Fibroblast of skin of right biceps (primary cell): Measurements from ENCODE around the gene AGBL3.
"Not testable (repeated sequence)": the region's sequence is repeated elsewhere in the genome, so short reads cannot be mapped to it uniquely, and the experiment has no call there.

Experiments
- DNase-seq: peaks from one replicate; pipeline ENCODE4 v3.0.0-alpha.2; 2013

Gene AGBL3

DNA sequence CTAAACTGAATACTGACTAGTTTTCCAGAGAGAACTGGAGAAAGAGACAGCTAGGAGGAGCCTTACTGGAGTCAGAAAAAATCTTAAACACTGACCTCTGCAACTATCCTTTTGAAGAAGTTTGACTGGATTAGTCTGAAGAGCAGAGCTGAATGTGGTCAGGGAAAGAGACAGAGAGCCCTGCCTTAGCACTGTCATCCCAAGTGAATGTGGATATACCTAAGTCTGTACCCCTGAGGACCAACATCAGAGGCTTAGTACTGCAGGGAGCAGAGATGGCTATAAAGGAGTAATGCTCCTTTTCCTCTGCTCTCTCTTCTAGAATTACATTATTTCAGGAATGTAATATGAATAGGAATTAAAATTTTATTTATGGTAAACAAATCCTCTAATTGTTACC is 91.7 kb downstream of the AGBL3 start:
- no peak for DNase-seq

- DNase-seq = no peak
Observed at GRCh38 chr7:135079068-135079467, 92.8 kb downstream of the AGBL3 start.

- DNase-seq = no peak
Observed at GRCh38 chr7:135083005-135083404, 96.7 kb downstream of the AGBL3 start.

DNA sequence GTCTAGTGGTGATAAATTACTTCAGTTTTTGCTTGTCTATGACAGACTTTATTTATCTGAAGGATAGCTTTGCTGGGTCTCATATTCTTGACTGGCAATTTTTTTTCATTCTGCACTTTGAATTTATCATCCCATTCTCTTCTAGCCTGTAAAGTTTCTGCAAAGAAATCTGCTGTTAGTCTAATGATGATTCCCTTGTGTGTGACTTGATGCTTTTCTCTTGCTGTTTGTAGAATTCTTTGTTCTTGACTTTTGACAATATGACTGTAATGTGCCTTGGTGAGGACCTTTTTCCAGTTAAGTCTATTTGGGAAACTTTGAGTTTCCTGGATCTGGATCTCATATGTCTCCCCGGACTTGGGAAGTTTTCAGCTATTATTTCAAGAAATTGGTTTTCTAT is 102.3 kb downstream of the AGBL3 start:
- DNase-seq = no peak

DNA sequence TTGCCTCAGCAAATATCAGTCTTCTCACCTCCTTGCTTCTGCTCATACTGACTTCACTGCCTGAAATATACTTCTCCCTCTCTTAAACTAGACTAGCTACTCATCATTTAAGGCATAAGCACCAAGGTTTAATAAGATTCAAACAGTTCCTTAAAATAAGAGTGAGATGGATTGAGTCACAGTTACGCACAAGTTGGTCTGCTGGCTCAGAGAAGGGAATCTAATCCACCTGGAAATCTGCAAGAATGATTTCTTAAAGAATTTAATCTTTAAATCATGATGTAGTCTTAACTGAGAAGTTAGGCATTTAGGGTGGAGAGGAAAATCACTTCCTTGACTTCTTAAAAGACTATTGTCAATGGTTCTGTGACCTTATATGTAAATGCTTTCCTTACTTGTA is 105.4 kb downstream of the AGBL3 start:
- no peak for DNase-seq

- no peak for DNase-seq
Observed at GRCh38 chr7:135094472-135095237, 108.3 kb downstream of the AGBL3 start.

DNA sequence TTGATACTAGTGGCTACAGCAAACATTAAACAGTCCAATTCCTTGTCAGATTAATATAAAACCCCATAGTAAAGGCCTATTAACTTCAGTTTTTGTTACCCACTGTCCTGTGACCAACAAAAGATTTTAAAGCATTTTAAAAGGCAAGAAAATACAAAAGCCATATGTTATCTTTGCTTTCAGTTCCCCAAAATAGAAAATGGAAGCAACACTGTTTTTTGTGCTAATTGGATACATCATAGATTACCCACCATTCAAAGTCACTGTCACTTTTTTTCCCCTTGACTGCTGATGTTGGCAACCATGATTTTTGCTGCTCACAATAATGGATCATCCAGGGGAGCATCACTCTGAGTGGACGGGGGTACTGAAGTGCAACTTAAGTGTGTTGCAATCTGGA is 109.1 kb downstream of the AGBL3 start:
- DNase-seq = no peak

- no peak for DNase-seq
Observed at GRCh38 chr7:135098391-135098790, 112.1 kb downstream of the AGBL3 start.

DNA sequence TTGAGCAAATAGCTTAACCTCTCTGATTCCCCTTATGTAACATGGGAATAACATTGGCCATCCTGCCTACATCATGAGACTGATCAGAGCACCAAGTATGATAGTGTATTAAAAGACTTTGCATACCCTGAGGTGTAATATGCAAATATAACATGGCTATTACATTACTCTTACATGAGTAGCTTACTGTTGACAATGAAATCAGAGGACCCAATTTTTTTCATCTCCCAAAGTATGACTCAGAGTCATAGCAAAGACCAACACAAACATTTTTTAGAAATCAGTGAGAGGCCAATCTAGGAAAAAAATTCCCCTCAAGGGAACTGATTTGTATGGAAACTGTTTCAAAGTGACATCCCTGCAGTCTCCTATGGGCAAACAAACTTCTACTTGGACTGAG is 114.5 kb downstream of the AGBL3 start:
- peak; percentile 19 for DNase-seq

- DNase-seq = no peak
Observed at GRCh38 chr7:135102372-135102771, 116.1 kb downstream of the AGBL3 start.

DNA sequence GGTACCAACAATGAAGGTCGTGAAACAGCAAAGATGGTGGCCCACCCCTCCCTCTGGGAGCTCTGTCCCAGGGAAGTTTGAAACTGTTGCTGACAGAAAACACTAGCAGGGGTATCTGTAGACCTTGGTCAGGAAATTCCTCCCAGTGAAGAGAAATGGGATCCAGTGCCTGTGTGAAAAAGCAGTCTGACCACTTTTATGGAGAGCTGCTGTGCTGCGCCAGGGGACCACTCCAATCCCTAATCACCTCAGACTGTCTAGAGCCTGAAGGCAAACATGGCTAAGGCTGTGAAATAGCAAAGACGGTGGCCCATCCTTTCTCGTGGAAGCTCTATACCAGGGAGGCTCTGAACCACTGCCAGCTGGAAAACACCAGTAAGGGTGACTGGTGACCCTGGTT is 123.3 kb downstream of the AGBL3 start:
- DNase-seq = no peak

DNA sequence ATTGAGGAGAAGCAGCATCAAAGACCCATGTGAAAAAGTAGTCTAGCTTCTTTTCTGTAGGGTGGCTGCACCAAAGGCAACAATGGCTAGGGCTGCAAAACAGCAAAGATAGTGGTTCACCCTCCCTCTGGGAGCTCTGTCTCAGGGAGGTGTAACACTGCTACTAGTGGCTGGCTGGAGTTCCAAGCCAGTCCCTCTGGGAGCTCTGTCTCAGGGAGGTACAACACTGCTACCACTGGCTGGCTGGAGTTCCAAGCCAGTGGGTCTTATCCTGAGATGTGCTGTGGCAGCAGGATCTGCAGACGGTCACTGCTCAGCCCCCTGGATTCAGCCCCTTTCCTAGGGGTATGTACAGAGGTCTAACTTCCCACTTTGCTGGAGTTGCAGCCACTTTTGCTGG is 123.7 kb downstream of the AGBL3 start:
- DNase-seq = no peak

- DNase-seq = no peak
Observed at GRCh38 chr7:135111379-135111778, 125.1 kb downstream of the AGBL3 start.

DNA sequence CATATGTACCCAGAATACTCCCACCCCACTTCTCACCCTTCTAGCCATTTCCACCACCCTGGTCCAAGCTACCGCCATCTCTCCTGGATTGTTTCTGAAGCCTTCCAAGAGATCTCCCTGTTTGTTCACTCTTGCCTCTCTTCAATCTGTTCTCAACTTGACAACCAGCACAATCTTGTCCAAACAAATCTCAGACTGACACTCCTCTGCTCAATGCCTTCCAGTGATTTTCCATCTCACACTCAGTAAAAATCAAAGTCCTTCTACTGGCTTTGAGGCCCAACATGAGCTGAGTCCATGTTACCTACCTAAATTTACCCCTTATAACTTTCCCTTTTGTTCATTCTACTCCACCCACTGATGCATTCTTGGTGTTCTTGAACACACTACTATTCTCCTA is 128.3 kb downstream of the AGBL3 start:
- no peak for DNase-seq

DNA sequence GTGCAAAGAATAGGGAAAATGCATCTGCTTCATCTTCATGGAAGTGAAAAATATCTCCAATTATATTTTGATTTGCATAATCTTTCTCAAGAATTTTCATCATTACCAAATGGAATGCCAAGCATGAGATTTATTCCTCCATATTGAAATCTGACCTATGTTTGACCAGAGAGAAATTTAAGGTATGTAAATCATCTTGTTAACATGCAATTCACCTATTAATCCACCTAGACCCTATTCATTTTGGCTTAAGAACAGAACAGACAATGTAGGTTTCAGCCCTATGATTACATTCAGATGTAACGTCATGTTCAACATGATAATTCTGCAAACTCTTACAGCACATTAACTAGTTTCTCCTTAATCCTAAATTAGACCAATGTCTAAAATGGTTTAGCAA is 130.8 kb downstream of the AGBL3 start:
- DNase-seq = peak; percentile 5

DNA sequence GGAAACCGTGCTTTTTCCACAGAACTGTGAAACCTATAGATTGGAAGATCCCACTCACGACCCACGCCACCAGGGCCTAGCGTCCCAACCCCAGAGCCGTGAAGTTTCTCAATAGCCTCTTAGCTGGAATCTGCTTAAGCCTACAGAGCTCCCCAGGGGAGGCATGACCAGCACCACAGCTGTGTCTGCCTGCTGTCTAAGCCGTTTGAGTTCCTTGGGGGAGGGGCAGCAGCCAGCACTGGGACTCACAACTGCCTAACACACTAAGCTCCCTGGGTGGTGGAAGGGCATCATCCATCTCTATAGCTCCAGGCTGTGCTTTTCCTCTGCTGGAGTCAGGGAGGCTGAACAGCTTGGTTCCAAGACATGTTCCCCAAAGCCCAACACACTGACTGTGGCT is 135.6 kb downstream of the AGBL3 start:
- DNase-seq = no peak

GRCh38 chr7:135124631-135125030 is 138.3 kb downstream of the AGBL3 start:
- not testable (repeated sequence) for DNase-seq

DNA sequence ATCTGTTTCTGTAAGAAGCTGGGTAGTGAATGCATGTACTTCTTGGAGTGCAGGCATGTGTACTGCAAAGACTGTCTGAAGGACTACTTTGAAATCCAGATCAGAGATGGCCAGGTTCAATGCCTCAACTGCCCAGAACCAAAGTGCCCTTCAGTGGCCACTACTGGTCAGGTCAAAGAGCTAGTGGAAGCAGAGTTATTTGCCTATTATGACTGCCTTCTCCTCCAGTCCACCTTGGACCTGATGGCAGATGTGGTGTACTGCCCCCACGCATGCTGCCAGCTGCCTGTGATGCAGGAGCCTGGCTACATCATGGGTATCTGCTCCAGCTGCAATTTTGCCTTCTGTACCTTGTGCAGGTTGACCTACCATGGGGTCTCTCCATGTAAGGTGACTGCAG is 142.6 kb downstream of the AGBL3 start:
- DNase-seq = no peak

DNA sequence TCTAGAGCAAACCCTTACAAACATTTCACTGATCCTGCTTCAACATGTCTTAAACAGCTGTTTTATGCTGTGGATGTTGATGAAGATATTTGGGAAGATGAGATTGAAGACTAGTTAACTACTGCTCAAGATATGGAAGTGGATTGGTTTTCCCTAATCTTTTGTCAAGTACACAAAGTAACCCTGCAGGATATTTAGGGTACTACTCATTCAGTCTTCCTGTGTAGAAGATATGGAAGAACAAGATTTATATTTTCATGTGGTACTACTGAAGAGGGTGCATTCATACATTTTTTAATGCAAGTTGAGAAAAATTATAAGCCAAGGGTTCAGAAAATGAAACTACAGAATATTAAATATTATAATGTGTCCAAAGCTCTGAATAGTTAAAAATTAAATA is 143.3 kb downstream of the AGBL3 start:
- no peak for DNase-seq

DNA sequence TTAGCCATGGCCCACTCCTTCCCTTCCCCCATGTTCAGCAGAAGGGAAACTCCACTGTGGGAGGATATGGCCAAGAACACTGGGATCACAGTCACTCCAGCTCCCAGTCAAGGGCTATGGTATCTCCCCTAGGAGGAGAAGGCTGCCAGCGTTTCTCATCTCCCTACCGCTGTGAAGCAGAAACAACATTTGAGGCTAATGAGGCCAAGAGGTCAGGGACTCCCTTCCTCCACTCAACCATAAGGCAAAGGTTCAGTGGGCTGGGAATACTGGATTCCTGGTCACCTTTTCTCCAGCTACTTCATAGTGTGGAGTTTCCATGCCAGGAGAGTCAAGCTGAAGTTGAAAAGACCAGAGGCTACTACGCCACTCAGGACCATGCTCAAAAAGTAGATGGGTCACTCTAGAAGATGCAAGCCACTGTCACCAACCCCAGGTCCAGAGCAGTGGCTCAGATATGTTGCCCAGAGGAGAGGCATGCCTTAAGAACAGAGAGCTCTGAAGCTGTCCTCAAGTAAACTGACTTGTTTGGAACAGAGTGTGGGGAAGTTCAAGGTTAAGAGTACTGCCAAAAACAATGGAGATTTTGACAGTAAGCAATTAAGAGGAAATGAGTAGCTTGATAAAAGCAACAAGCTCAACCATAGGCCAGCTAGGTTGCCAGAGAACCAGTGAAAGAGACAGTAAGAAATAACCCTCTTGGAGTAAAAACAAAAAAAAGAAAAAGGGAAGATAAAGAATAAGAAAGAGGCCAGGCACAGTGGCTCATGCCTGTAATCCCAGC is 157.8 kb downstream of the AGBL3 start:
- DNase-seq = no peak

GRCh38 chr7:135147341-135147898 is 161.1 kb downstream of the AGBL3 start:
- no peak for DNase-seq

DNA sequence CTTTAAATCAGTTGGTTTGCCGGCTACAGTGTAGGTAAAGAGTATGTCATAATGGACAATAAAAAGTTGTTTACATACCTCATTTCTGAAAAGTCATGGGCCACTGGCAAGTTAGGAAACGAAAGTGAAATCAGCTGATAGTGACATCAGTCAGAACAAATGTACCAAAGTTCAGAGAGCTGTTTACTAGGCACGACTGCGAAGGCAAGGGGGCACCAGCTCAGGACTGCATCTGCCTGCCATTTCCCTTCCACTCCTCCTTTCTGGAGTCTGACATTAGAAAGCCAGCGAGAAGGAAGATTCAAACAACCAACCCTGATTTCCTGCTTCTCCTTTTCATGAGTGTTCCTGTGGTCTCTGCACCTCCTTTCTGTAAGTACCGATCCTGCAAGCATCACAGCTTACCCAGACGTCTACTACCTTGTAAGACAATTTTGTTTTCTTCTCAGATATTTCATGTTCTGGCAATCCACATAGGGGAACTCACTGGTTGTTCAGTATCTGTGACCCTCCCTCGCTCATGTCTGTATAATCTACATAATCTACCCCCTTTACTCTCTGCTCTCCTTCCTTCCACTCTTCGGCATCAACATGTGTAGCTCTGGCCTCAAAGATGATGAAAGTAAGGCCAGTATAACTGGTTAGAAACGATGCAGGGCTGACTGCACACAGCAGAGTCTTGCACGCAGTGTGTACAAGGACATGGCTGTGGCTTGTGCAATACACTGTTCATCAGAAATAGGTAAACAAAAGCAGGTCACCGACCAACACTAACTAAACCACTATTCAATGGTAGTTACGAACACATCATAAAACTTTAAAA is 161.8 kb downstream of the AGBL3 start, which contains the start of gene TMEM140:
TMEM140 (plus strand) TSS at position 174 of the 823 bp plus-strand sequence. CDS start 16,370 bp downstream, outside the sequence.
- DNase-seq = no peak
